ENCODE measurements around the gene KRCC1.

- TF ChIP-seq POLR2AphosphoS5 (IDR thresholded peaks at IDR 0.05; ENCODE audit: low read depth, low read length) (no peak), POLR2A (IDR thresholded peaks at IDR 0.05; ENCODE audit: low read depth, low read length) (no peak), TAF1 (IDR thresholded peaks at IDR 0.05; ENCODE audit: low read depth, low read length) (no peak)
These were observed 41.6 kb upstream of the KRCC1 start for GRCh38 chr2:88097192-88097591.

All from GM12891 (cell line).